BJ (cell line): ENCODE data around the gene LIMCH1. TPM values are rescaled to one million over a fixed set of nuclear protein-coding genes. Genes with fewer than 3 reads are reported as not detected.

Source experiments
- CTCF ChIA-PET: fragments of 350-600 bp; formaldehyde crosslinking; extraction: SDS; loops from one replicate; lab custom pipeline; 2021; ENCODE audit warnings: antibody characterized with exemption, inconsistent platforms; lab: Yijun Ruan, JAX
- POLR2A ChIA-PET: fragments of 300-600 bp; sonication (Branson Sonifier 250); formaldehyde crosslinking; extraction: SDS; loops from one replicate; lab custom pipeline; 2021; ENCODE audit warnings: antibody characterized with exemption; lab: Charles Lee
- DNase-seq: peaks from one replicate; pipeline ENCODE4 v3.0.0-alpha.2; 2011; ENCODE audit warnings: low read depth
- H3K27me3 ChIP-seq: 2 replicates; pipeline ENCODE4 v1.6.0; 2011; ENCODE audit warnings: low read length; ENCODE audit not compliant: control insufficient read depth, insufficient read depth
- H3K36me3 ChIP-seq: 2 replicates; pipeline ENCODE4 v1.5.1; 2011; ENCODE audit warnings: low read length; ENCODE audit not compliant: control insufficient read depth, insufficient read depth
- H3K4me3 ChIP-seq: 2 replicates; pipeline ENCODE4 v1.5.1; 2011; ENCODE audit warnings: low read depth, mild to moderate bottlenecking, control low read depth, low read length
- polyA plus RNA-seq: library from polyadenylated mRNA; depleted of rRNA; stranded (reverse); fragments of >200 nt; gene quantifications from 2 replicates; pipeline ENCODE4 v1.2.3, GENCODE V29; 2011
- TF ChIP-seq, protein P1 (sequence below): IDR thresholded peaks from 2 replicates; pipeline ENCODE4 v1.5.1; 2011; ENCODE audit warnings: low read depth, mild to moderate bottlenecking, control low read depth, inconsistent platforms, low read length, moderate library complexity; ENCODE audit not compliant: insufficient read depth

The LIMCH1 gene
- polyA plus RNA-seq, 1 experiment: 133 TPM

DNA sequence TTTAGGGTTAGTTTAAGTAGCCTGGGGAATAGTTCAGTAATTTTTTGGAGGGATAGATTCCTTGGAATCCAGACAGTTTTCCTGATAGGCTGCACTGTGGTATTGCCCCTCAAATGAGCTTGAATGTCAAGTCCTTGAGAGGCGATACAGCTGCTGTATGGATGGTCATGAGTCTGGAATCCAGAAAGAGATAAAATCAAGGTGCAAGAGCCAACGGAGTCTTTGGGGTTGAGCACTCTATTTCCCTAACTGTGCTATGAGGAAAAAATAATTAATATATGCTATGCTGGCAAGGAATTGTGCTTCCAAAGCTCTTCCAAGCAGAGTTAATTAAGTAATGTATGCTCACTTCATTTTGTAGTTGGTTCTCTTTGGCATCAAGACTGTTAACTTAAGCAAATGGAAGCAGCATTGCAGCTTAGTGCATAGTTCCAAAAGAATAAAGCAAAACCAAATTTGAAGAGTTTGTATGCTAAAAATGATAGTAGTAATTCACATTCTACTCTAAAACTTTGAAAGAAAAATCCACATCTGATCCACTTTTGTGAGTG, 48.8 kb downstream of the LIMCH1 start:
- no peak for DNase-seq
- POLR2A ChIA-PET: no interaction called here
- Histone ChIP-seq H3K4me3 (no peak overlapping the region), H3K36me3 (no peaks in the 10 kb centered on the region), H3K27me3 (no peaks in the 10 kb centered on the region)
- TF ChIP-seq, protein P1, sequence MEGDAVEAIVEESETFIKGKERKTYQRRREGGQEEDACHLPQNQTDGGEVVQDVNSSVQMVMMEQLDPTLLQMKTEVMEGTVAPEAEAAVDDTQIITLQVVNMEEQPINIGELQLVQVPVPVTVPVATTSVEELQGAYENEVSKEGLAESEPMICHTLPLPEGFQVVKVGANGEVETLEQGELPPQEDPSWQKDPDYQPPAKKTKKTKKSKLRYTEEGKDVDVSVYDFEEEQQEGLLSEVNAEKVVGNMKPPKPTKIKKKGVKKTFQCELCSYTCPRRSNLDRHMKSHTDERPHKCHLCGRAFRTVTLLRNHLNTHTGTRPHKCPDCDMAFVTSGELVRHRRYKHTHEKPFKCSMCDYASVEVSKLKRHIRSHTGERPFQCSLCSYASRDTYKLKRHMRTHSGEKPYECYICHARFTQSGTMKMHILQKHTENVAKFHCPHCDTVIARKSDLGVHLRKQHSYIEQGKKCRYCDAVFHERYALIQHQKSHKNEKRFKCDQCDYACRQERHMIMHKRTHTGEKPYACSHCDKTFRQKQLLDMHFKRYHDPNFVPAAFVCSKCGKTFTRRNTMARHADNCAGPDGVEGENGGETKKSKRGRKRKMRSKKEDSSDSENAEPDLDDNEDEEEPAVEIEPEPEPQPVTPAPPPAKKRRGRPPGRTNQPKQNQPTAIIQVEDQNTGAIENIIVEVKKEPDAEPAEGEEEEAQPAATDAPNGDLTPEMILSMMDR: no peak
- CTCF ChIA-PET: no interaction called here

DNA sequence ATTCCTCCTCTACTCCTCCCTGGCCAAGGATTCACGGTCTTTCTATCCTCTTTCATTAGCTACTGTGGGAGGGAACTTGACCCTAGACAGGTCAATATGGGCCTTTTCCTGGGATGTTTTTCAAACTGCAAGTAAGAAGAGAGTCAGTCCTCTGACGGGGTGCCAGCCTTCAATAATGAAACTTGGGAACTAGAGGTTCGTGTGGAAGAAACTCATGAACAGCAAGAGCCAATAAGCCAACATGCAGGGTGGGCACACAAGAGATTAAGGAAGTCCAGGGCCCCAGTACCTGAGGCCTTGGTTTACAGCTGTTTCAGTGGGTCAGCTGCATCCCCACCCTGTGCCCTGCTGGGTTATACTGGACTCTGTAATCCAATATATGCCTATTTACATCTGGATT, 49.3 kb downstream of the LIMCH1 start:
- TF ChIP-seq, protein P1: no peak
- no peaks in the 10 kb centered on the region for H3K36me3 ChIP-seq
- CTCF ChIA-PET: interaction anchor here (0.6 kb wide), 1 partner anchor 35 kb away, joined by 3 read pairs; no protein-coding TSS in a partner anchor
- H3K27me3 ChIP-seq: no peaks in the 10 kb centered on the region
- no peak for DNase-seq
- POLR2A ChIA-PET: no interaction called here
- H3K4me3 ChIP-seq: no peak overlapping the region

DNA sequence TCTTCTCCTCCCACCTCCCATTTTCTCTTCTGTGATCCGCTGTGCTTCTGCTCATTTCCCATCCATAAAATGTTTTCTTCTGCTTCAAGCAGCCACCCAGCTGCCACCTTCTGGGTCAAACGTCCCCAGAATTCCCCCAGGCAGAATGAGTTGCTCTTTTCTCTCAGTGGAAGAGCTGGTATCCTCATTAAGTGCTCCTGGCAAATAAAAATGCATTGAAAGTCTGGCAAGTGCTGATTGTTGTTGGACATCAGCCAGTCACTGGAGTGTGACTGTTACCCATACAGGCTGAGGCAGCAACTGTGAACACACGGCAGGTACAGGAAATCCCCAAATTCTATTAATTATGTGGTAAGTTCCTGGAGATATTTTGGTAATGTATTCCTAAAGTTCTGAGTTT, 52.6 kb downstream of the LIMCH1 start:
- POLR2A ChIA-PET: no interaction called here
- CTCF ChIA-PET: interaction anchor here (0.7 to 1.5 kb wide), 2 partner anchors 11 to 12 kb away, joined by 3 read pairs; no protein-coding TSS in a partner anchor
- H3K36me3 ChIP-seq: no peaks in the 10 kb centered on the region
- H3K4me3 ChIP-seq: no peak overlapping the region
- no peak for DNase-seq
- TF ChIP-seq, protein P1: no peak
- no peaks in the 10 kb centered on the region for H3K27me3 ChIP-seq

DNA sequence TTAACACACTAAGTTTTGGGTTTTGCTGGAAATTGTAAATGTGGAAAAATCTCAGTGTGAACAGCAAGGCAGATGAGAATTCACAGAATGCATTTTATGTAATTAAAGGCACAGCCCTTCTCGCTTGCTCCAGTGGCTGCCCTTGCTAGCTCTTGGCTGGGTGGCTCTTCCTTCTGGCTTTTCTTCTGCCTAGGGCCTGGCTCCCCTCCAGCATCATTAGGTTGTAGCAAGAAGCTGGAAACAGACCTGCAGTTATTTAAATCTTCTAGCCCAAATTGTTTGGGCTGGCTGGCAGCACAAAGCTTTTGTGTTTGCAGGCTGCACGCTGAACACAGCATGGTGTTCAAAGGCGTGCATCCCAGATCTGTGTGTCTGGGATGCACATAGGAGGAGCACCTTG, 56.5 kb downstream of the LIMCH1 start:
- Histone ChIP-seq H3K4me3 (no peak overlapping the region), H3K27me3 (no peaks in the 10 kb centered on the region), H3K36me3 (no peaks in the 10 kb centered on the region)
- ChIA-PET CTCF (no interaction called here), POLR2A (no interaction called here)
- TF ChIP-seq, protein P1: no peak
- DNase-seq: no peak

DNA sequence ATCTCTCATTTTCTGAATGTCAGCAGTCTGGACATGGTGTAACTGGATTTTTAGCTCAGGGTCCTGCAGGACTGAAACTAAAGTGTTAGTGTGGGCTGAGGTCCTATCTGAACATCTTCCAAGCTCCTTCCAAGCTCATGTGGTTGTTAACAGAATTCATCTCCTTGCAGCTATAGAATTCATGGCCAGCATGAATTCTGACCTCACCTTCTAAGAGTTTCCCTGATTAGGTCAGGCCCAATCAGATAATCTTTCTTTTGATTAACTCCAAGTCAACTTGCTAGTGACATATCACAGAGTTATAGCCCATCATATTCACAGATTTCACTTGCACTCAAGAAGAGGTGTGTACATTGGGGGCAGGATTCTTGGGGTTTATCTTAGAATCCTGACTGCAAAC, 59.5 kb downstream of the LIMCH1 start:
- H3K27me3 ChIP-seq: no peaks in the 10 kb centered on the region
- ChIA-PET POLR2A (no interaction called here), CTCF (no interaction called here)
- DNase-seq: no peak
- TF ChIP-seq, protein P1: no peak
- no peak overlapping the region for H3K4me3 ChIP-seq
- no peaks in the 10 kb centered on the region for H3K36me3 ChIP-seq
